22Rv1 (cell line): ENCODE measurements around the gene ACADS.
A peak's percentile ranks its signal among the peaks of the same experiment; 100 is the strongest.

Source experiments
- H3K27ac ChIP-seq: fragments of 450-650 bp; 2 replicates; pipeline ENCODE4 v1.5.1; 2017
- ZFX ChIP-seq: fragments of 450-650 bp; IDR thresholded peaks from 2 replicates; pipeline ENCODE4 v1.6.1; 2017; ENCODE audit warnings: antibody characterized with exemption, borderline replicate concordance
- TF ChIP-seq, protein P1 (sequence below): fragments of 450-650 bp; IDR thresholded peaks from 2 replicates; pipeline ENCODE4 v1.5.1; 2017; ENCODE audit warnings: mild to moderate bottlenecking

ACADS gene

DNA sequence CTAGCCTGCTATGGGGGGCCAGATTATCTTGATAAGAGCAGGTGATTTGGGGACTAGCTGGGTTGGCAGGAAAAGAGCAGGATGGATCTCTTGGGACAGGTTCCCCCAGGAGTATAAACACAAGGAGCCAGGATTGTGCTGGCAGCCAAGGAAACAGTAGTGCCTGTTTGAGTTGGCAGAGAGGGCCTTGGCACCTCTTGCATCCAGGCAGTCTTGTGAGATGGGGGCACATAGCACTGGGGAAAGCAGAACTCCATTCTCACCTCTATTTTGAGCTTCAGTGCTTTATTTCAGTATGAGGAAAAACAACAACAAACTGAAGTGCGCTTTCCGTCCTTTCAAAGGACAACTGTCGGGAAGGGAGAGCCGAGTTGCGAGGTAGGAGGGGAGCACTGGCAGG lies 24.7 kb upstream of the ACADS start:
- no peak overlapping the region for H3K27ac ChIP-seq
- TF ChIP-seq, protein P1, sequence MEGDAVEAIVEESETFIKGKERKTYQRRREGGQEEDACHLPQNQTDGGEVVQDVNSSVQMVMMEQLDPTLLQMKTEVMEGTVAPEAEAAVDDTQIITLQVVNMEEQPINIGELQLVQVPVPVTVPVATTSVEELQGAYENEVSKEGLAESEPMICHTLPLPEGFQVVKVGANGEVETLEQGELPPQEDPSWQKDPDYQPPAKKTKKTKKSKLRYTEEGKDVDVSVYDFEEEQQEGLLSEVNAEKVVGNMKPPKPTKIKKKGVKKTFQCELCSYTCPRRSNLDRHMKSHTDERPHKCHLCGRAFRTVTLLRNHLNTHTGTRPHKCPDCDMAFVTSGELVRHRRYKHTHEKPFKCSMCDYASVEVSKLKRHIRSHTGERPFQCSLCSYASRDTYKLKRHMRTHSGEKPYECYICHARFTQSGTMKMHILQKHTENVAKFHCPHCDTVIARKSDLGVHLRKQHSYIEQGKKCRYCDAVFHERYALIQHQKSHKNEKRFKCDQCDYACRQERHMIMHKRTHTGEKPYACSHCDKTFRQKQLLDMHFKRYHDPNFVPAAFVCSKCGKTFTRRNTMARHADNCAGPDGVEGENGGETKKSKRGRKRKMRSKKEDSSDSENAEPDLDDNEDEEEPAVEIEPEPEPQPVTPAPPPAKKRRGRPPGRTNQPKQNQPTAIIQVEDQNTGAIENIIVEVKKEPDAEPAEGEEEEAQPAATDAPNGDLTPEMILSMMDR, result no peak
- TF ChIP-seq ZFX, result no peak

DNA sequence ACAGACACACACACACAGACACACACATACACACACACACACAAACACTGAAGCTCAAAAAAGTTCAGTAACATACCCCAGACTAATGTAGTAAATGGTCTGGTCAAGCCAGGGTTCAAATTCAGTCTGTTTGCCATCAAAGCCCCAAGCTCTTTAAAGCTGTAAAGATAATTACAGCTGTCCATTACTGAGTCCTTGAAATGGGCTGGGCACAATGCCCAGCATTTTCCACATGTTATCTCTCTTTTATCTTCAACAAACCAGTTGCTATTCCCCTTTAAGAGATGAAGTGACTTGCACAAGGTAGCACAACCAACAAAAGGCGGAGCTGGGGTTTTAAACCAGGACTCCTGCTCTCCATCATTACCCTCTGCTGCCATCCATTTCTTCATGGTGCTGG lies 23.0 kb upstream of the ACADS start:
- H3K27ac ChIP-seq, result no peak overlapping the region
- TF ChIP-seq, protein P1, result no peak
- TF ChIP-seq ZFX, result no peak

DNA sequence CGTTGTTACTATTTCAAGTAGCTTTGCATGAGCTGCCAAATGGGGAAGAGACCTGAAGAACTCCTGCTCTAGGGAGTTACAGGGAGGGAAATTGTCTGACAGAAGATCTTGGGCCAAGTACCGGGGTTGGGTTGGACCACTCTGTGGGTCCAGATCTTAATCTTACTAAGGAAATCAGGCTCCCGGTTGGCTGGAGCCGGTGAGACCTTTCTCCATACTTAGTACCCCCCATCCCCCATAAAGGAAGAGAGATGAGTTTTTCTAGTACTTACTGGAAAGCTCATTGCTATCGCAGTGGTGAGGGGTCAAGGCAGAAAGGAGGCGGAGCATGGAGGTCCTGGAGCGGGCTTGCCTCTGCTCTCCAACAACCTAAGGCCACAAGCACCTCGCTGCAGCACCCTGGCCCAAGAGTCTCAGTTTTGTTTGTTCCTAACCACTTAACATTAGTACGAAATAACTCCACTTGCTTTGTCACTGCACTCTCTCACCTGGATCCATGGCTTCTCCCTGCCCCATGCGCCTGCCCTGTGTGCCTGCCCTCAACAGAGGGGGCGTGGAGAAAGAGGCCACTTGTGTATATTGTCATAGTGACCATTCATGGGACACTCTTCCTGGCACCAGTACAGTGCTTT lies 22.2 kb upstream of the ACADS start:
- TF ChIP-seq, protein P1, result no peak
- TF ChIP-seq ZFX, result no peak
- H3K27ac ChIP-seq, result no peak overlapping the region

DNA sequence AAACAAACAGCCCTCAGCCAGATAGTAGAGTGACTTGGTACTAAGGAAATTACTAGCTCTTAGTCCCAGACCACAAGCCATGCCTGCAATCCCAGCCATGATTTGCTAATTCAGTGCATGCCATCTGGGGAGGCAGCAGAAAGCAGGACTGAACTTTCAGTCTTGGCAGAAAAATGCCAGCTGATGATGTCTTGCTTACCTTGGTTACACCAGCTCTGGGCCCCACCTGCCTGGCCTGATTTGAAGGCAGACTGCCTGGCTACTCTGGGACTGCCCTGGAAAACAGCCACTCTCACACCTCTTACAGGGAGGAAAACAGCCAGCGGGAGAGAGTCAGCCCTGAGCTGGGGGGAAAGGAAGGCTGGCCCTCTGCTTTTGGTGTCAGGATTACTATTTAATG lies 20.0 kb upstream of the ACADS start:
- TF ChIP-seq, protein P1, result no peak
- TF ChIP-seq ZFX, result no peak

DNA sequence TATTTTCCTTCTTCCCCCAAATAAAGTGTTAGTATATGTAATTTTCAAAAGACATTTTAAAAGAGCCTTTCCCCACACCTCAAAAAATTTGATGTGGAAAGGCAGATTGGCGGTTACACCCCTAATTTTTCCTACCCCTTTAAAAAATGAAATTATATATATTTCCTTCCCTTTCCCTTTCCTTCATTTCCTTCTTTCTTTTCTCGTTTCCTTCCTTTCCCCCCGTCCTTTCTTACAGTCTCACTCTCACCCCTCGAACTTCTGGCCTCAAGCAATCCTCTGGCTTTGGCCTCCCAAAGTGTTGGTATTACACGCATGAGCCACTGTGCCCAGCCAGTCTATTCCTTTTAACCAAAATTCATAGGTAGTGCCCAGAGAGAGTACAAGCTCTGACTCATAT lies 19.6 kb upstream of the ACADS start:
- TF ChIP-seq, protein P1, result no peak
- no peak for TF ChIP-seq ZFX
- H3K27ac ChIP-seq, result 0 out of 2 replicates have a peak overlapping the region, but pooled peaks have one; percentile 5

More for the DNA sequence above, 20.0 kb upstream of the ACADS start:
- 0 out of 2 replicates have a peak overlapping the region, but pooled peaks have one; percentile 5 for H3K27ac ChIP-seq

DNA sequence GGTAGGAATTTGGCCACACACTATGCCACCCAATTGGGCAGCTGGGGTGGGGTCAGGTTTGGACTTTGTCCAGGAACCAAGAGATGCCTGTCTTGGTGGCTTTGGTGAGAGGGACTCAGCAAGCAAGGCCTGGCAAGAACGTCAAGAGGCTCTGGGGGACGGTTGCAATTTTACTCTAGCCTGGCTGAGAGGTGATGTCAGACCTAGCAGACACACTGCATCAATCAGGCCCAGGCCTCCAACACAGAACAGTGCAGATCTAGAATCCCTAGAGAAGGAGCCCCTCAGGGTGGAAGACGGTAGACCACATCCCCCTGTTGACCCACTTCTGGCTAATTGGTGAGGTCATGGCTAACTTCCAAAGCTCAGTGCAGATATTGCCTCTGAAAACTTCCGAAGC lies 17.0 kb upstream of the ACADS start:
- peak overlapping the region; percentile 80 for H3K27ac ChIP-seq
- TF ChIP-seq, protein P1, result no peak
- TF ChIP-seq ZFX, result no peak

DNA sequence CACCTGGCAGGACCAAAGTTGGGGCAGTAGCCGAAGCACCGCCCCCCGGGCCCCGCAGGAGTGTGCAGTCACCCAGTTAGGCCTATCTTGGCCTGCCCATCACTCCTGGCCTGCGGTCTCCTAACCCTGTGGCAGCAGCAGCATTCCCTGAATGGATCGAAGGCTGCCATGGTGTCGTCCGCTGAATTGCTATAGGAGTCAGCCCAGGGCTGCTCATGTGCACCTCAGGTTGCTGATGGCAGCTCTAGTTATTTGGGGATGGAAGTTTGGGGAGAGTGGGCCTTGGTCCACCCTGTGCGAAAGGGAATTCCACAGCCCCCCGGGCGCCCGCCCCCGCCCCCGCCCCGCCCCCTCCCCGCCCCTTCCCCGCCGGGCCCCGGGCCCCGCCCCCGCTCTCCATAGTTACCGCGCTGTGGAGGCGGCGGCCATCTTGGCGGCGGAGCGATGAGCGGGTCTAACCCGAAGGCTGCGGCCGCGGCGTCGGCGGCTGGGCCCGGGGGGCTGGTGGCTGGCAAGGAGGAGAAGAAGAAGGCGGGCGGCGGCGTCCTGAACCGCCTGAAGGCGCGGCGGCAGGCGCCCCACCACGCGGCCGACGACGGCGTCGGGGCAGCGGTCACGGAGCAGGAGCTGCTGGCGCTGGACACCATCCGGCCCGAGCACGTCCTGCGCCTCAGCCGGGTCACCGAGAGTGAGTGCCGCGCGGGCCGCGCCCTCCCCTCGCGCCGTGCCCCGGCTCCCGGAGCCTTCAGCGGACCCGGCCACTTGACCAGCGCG lies 15.4 kb upstream of the ACADS start, which contains the start of gene UNC119B:
Gene UNC119B, plus strand, starts transcription at position 428 of the 774 bp plus-strand sequence. Its CDS starts 17 bp downstream, at position 445.
- H3K27ac ChIP-seq, result peak within 1 kb of the TSS; percentile 80

More for the DNA sequence above, 15.4 kb upstream of the ACADS start, which contains the start of gene UNC119B:
- TF ChIP-seq, protein P1, result no peak
- no peak for TF ChIP-seq ZFX
